ENCODE results near the gene XPO4. TPM values are rescaled to one million over a fixed set of nuclear protein-coding genes. Genes with fewer than 3 reads are reported as not detected.

XPO4 gene
- total and polyA plus RNA-seq, 2 of the 13 experiments (the other 11 are each of a cell fraction or from before 2014, with no cell fraction given): 8.4 to 24.8 TPM

- Histone ChIP-seq H3K9ac (ENCODE audit: insufficient read depth, low read depth, low read length) (no peak overlapping the region), H3K4me1 (ENCODE audit: insufficient read depth, low read length) (0 out of 2 replicates have a peak, but pooled peaks cover 8% of the 10 kb centered on the region), H3K27ac (ENCODE audit: extremely low read length, insufficient read depth, low read length) (no peak overlapping the region), H3K79me2 (ENCODE audit: insufficient read depth, low read length) (no peaks in the 10 kb centered on the region), H3K27me3 (ENCODE audit: control insufficient read depth in 1 of 2, insufficient read depth in 2 of 2, low read length in 2 of 2) (no peaks in the 10 kb centered on the region; a peak in 1 of 5 replicates), H2AFZ (ENCODE audit: low read length) (no peak overlapping the region), H3K9me3 (ENCODE audit: low read length) (no peaks in the 10 kb centered on the region), H4K20me1 (ENCODE audit: insufficient read depth, low read length) (no peaks in the 10 kb centered on the region), H3K4me2 (ENCODE audit: low read depth, low read length) (no peak overlapping the region), H3K4me3 (replicated peaks in 1 of 3; ENCODE audit: insufficient read depth in 1 of 3, low read depth in 2 of 3, low read length in 3 of 3) (no peak overlapping the region), H3K36me3 (replicated peaks in 1 of 2; ENCODE audit: control insufficient read depth in 1 of 2, insufficient read depth in 2 of 2, low read length in 2 of 2) (no peaks in the 10 kb centered on the region)
- POLR2A ChIA-PET: no interaction called here
- FAIRE-seq: no peak
- CTCF ChIA-PET (ENCODE audit: low intra/inter-chr PET ratio, low total read pairs): no interaction called here
- in situ Hi-C loops (cut with HindIII; ENCODE audit: extremely low pct_ligation_motif_present, low pct_unique_long_range_greater_than_20kb): no loop called here
- DNase-seq (ENCODE audit: low spot score): no peak
- ATAC-seq: no peak
- intact Hi-C loops (cut with micrococcal nuclease; ENCODE audit: unreplicated experiment): no loop called here
- no peak for TF ChIP-seq ZNF275 (CRISPR knock-in tag; IDR thresholded peaks at IDR 0.05; ENCODE audit: borderline replicate concordance)
- no TSS peak for BruUV-seq (replicated peaks)
- 49% methylated on average over 6 of the region's 6 CpGs for WGBS (ENCODE audit: low lambda C conversion rate)
Observed at GRCh38 chr13:20911037-20911436, 8.5 kb upstream of the XPO4 start.

- DNase-seq (ENCODE audit: low spot score) (no peak), FAIRE-seq (no peak), ATAC-seq (no peak)
- BruUV-seq (replicated peaks): no TSS peak
- intact Hi-C loops (cut with micrococcal nuclease; ENCODE audit: unreplicated experiment): no loop called here
- Histone ChIP-seq H3K4me1 (ENCODE audit: insufficient read depth, low read length) (peaks cover 15% of the 10 kb centered on the region), H3K9ac (ENCODE audit: insufficient read depth, low read depth, low read length) (no peak overlapping the region), H3K9me3 (ENCODE audit: low read length) (no peaks in the 10 kb centered on the region), H3K4me3 (replicated peaks in 1 of 3; ENCODE audit: insufficient read depth in 1 of 3, low read depth in 2 of 3, low read length in 3 of 3) (no peak overlapping the region), H3K27ac (ENCODE audit: extremely low read length, insufficient read depth, low read length) (no peak overlapping the region), H4K20me1 (ENCODE audit: insufficient read depth, low read length) (no peaks in the 10 kb centered on the region), H3K4me2 (ENCODE audit: low read depth, low read length) (no peak overlapping the region), H3K79me2 (ENCODE audit: insufficient read depth, low read length) (no peaks in the 10 kb centered on the region), H2AFZ (ENCODE audit: low read length) (no peak overlapping the region), H3K36me3 (replicated peaks in 1 of 2; ENCODE audit: control insufficient read depth in 1 of 2, insufficient read depth in 2 of 2, low read length in 2 of 2) (no peaks in the 10 kb centered on the region), H3K27me3 (ENCODE audit: control insufficient read depth in 1 of 2, insufficient read depth in 2 of 2, low read length in 2 of 2) (no peaks in the 10 kb centered on the region; a peak in 1 of 5 replicates)
- no peak for TF ChIP-seq ZBTB44 (CRISPR knock-in tag; IDR thresholded peaks at IDR 0.05)
- WGBS (ENCODE audit: low lambda C conversion rate): 33% methylated on average over 6 of the region's 6 CpGs
- ChIA-PET POLR2A (no interaction called here), CTCF (ENCODE audit: low intra/inter-chr PET ratio, low total read pairs) (no interaction called here)
- in situ Hi-C loops (cut with HindIII; ENCODE audit: extremely low pct_ligation_motif_present, low pct_unique_long_range_greater_than_20kb): no loop called here
Observed at GRCh38 chr13:20908714-20909497, 6.4 kb upstream of the XPO4 start.

All from HepG2 (cell line).